Limb (tissue), 2 donors: ENCODE results near the gene CYP2A6.
"Not testable (repeated sequence)": the region's sequence is repeated elsewhere in the genome, so short reads cannot be mapped to it uniquely, and the experiment has no call there.

Experiments
- DNase-seq, 2 donors: peaks; one replicate each; pipeline ENCODE4 v3.0.0-alpha.2; 2016; ENCODE audit errors: extremely low spot score in 2 of 2

CYP2A6 gene

GRCh38 chr19:40850277-40850676 lies at the start of gene CYP2A6:
Gene CYP2A6 (minus strand): TSS chr19:40850447. CDS start chr19:40850426, 21 bp downstream.
- not testable (repeated sequence) for DNase-seq

- not testable (repeated sequence) for DNase-seq
Observed at GRCh38 chr19:40899964-40900363, 49.7 kb upstream of the CYP2A6 start.

GRCh38 chr19:40896843-40897789 lies 46.9 kb upstream of the CYP2A6 start:
- DNase-seq: not testable (repeated sequence)

GRCh38 chr19:40896418-40896796 lies 46.2 kb upstream of the CYP2A6 start:
- DNase-seq: no peak

GRCh38 chr19:40893112-40893511 lies 42.9 kb upstream of the CYP2A6 start:
- DNase-seq: no peak

- no peak for DNase-seq
Observed at GRCh38 chr19:40889366-40889765, 39.1 kb upstream of the CYP2A6 start.

GRCh38 chr19:40888191-40888590 lies 37.9 kb upstream of the CYP2A6 start:
- DNase-seq: no peak

- not testable (repeated sequence) for DNase-seq
Observed at GRCh38 chr19:40884187-40884931, 34.1 kb upstream of the CYP2A6 start.

GRCh38 chr19:40882062-40882461 lies 31.8 kb upstream of the CYP2A6 start, which contains the start of gene CYP2A7:
Gene CYP2A7 (minus strand): TSS chr19:40882231. CDS start chr19:40882210, 21 bp downstream.
- DNase-seq: not testable (repeated sequence)

- not testable (repeated sequence) for DNase-seq
Observed at GRCh38 chr19:40879349-40879748, 29.1 kb upstream of the CYP2A6 start.

- not testable (repeated sequence) for DNase-seq
Observed at GRCh38 chr19:40875526-40875951, 25.3 kb upstream of the CYP2A6 start.

GRCh38 chr19:40874874-40875273 lies 24.6 kb upstream of the CYP2A6 start:
- DNase-seq: not testable (repeated sequence)

GRCh38 chr19:40873873-40874272 lies 23.6 kb upstream of the CYP2A6 start:
- not testable (repeated sequence) for DNase-seq

- no peak for DNase-seq
Observed at GRCh38 chr19:40872209-40872608, 22.0 kb upstream of the CYP2A6 start.

GRCh38 chr19:40867701-40868100 lies 17.5 kb upstream of the CYP2A6 start:
- DNase-seq: no peak

- DNase-seq: not testable (repeated sequence)
Observed at GRCh38 chr19:40864739-40865496, 14.7 kb upstream of the CYP2A6 start.

GRCh38 chr19:40862785-40863184 lies 12.5 kb upstream of the CYP2A6 start:
- no peak for DNase-seq

GRCh38 chr19:40862333-40862732 lies 12.1 kb upstream of the CYP2A6 start:
- DNase-seq: no peak

GRCh38 chr19:40858109-40858508 lies 7.9 kb upstream of the CYP2A6 start:
- DNase-seq: no peak

GRCh38 chr19:40852467-40853152 lies 2.4 kb upstream of the CYP2A6 start:
- DNase-seq: not testable (repeated sequence)

- not testable (repeated sequence) for DNase-seq
Observed at GRCh38 chr19:40846722-40847121, 3.5 kb downstream of the CYP2A6 start.
